MM.1S (cell line): ENCODE data around the gene MYH14.

Experiments used
- DNase-seq: peaks from one replicate; pipeline ENCODE4 v3.0.0-alpha.2; 2015
- H2AFZ ChIP-seq: fragments of 300-600 bp; sonication (generic); 2 replicates; pipeline ENCODE4 v1.6.0; 2016; ENCODE audit warnings: antibody characterized with exemption, low read length
- H3F3A ChIP-seq: fragments of 300-600 bp; sonication (generic); 2 replicates; pipeline ENCODE4 v1.6.1; 2016; ENCODE audit warnings: mild to moderate bottlenecking, antibody characterized with exemption, low read length, moderate library complexity, mixed read lengths; ENCODE audit not compliant: insufficient read depth
- H3K27ac ChIP-seq: fragments of 300-600 bp; sonication (generic); 2 replicates; pipeline ENCODE4 v1.5.1; 2016; ENCODE audit warnings: mild to moderate bottlenecking, low read length
- H3K27me3 ChIP-seq: fragments of 300-600 bp; sonication (generic); replicated peaks from 2 replicates; pipeline ENCODE4 v1.6.0; 2016; ENCODE audit warnings: low read length; ENCODE audit not compliant: insufficient read depth
- H3K36me3 ChIP-seq: fragments of 300-600 bp; sonication (generic); replicated peaks from 2 replicates; pipeline ENCODE4 v1.6.1; 2016; ENCODE audit warnings: mild to moderate bottlenecking, low read length, mixed read lengths; ENCODE audit not compliant: insufficient read depth
- H3K4me1 ChIP-seq: fragments of 300-600 bp; sonication (generic); 2 replicates; pipeline ENCODE4 v1.6.1; 2016; ENCODE audit warnings: low read length, mixed read lengths
- H3K4me2 ChIP-seq: fragments of 300-600 bp; sonication (generic); 2 replicates; pipeline ENCODE4 v1.6.0; 2016; ENCODE audit warnings: low read depth, low read length
- H3K4me3 ChIP-seq: fragments of 300-600 bp; sonication (generic); 2 replicates; pipeline ENCODE4 v1.5.1; 2016; ENCODE audit warnings: low read length, mixed read lengths
- H3K79me2 ChIP-seq: fragments of 300-600 bp; sonication (generic); 2 replicates; pipeline ENCODE4 v1.6.1; 2016; ENCODE audit warnings: mixed run types, low read length, mixed read lengths
- H3K9ac ChIP-seq: fragments of 300-600 bp; sonication (generic); 2 replicates; pipeline ENCODE4 v1.6.1; 2016; ENCODE audit warnings: low read length, mixed read lengths
- H3K9me2 ChIP-seq: fragments of 300-600 bp; sonication (generic); replicated peaks from 2 replicates; pipeline ENCODE4 v1.6.1; 2016; ENCODE audit warnings: mild to moderate bottlenecking, low read length, mixed read lengths; ENCODE audit not compliant: insufficient read depth
- H3K9me3 ChIP-seq: fragments of 300-600 bp; sonication (generic); replicated peaks from 2 replicates; pipeline ENCODE4 v1.6.1; 2016; ENCODE audit warnings: mild to moderate bottlenecking, low read length, mixed read lengths; ENCODE audit not compliant: insufficient read depth
- H4K20me1 ChIP-seq: fragments of 300-600 bp; sonication (generic); 2 replicates; pipeline ENCODE4 v1.6.1; 2016; ENCODE audit warnings: mild to moderate bottlenecking, low read length, moderate library complexity, mixed read lengths; ENCODE audit not compliant: insufficient read depth
- EZH2 ChIP-seq: fragments of 300-600 bp; sonication (generic); optimal IDR thresholded peaks from 2 replicates; pipeline ENCODE3; 2017; ENCODE audit warnings: low read depth, mild to moderate bottlenecking, antibody characterized with exemption, low read length, mixed read lengths
- EZH2phosphoT487 ChIP-seq: fragments of 300-600 bp; sonication (generic); IDR thresholded peaks from 2 replicates; pipeline ENCODE4 v1.6.1; 2018; ENCODE audit warnings: antibody characterized with exemption, low read length
- TF ChIP-seq, protein P1 (sequence below): fragments of 300-600 bp; sonication (generic); IDR thresholded peaks from 2 replicates; pipeline ENCODE4 v1.5.1; 2016; ENCODE audit warnings: antibody characterized with exemption, low read length, mixed read lengths

MYH14 gene

DNA sequence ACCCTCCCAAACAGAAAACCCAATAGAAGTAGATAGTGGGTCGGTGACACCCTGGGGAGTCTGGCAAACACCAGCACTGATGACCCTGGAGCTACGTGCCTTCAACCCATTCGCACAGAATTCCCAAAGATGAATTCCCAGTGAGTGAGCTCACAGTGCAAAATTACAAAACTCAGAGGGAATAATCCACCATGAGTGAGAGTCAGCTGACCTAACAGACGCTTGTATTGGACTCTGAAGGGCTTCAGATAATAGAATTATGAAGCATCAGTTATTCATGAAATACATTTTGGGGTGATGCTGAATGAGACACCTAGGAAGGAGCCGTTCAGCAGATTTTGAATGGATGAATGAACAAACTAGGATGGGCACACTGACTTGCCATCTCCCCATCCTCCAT is 85.5 kb downstream of the MYH14 start:
- Histone ChIP-seq H3K9ac (no peak overlapping the region), H4K20me1 (no peaks in the 10 kb centered on the region), H3K36me3 (no peaks in the 10 kb centered on the region), H3K27me3 (peaks cover 82% of the 10 kb centered on the region), H3K4me3 (no peak overlapping the region), H3K27ac (no peak overlapping the region), H3K79me2 (no peaks in the 10 kb centered on the region), H3K9me2 (no peaks in the 10 kb centered on the region), H3F3A (no peaks in the 10 kb centered on the region), H2AFZ (no peak overlapping the region), H3K4me1 (no peaks in the 10 kb centered on the region), H3K9me3 (no peaks in the 10 kb centered on the region), H3K4me2 (no peak overlapping the region)
- DNase-seq = no peak
- TF ChIP-seq EZH2 (no peak), EZH2phosphoT487 (no peak)
- TF ChIP-seq, protein P1, sequence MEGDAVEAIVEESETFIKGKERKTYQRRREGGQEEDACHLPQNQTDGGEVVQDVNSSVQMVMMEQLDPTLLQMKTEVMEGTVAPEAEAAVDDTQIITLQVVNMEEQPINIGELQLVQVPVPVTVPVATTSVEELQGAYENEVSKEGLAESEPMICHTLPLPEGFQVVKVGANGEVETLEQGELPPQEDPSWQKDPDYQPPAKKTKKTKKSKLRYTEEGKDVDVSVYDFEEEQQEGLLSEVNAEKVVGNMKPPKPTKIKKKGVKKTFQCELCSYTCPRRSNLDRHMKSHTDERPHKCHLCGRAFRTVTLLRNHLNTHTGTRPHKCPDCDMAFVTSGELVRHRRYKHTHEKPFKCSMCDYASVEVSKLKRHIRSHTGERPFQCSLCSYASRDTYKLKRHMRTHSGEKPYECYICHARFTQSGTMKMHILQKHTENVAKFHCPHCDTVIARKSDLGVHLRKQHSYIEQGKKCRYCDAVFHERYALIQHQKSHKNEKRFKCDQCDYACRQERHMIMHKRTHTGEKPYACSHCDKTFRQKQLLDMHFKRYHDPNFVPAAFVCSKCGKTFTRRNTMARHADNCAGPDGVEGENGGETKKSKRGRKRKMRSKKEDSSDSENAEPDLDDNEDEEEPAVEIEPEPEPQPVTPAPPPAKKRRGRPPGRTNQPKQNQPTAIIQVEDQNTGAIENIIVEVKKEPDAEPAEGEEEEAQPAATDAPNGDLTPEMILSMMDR = no peak

DNA sequence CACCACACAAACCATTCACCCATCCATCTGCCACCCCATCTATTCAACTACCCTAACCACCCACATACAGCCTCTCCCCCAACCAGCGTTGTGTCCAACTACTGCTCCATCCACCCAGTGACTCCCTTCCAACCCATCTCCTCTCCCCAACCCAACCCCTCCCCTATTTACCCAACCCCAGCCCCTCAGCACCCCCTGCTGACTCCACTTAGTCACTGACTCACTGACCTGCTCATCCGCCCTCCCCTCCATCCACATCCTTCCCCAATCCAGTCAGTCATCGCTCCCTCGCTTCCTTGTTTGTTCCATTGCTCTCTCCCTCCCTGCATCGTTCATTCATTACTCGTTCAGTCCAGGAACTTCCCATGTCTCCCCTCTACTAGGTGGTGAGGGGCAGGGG is 86.6 kb downstream of the MYH14 start:
- no peak overlapping the region for H3K4me2 ChIP-seq
- H4K20me1 ChIP-seq = no peaks in the 10 kb centered on the region
- H3K4me3 ChIP-seq = no peak overlapping the region
- no peaks in the 10 kb centered on the region for H3K36me3 ChIP-seq
- no peak for DNase-seq
- no peaks in the 10 kb centered on the region for H3F3A ChIP-seq
- no peaks in the 10 kb centered on the region for H3K79me2 ChIP-seq
- H3K27me3 ChIP-seq = peaks cover 85% of the 10 kb centered on the region
- TF ChIP-seq, protein P1 = no peak
- TF ChIP-seq EZH2 (no peak), EZH2phosphoT487 (no peak)
- no peaks in the 10 kb centered on the region for H3K4me1 ChIP-seq
- no peak overlapping the region for H3K27ac ChIP-seq
- H2AFZ ChIP-seq = no peak overlapping the region
- H3K9me3 ChIP-seq = no peaks in the 10 kb centered on the region
- H3K9ac ChIP-seq = no peak overlapping the region
- H3K9me2 ChIP-seq = no peaks in the 10 kb centered on the region

- no peak overlapping the region for H3K27ac ChIP-seq
- no peaks in the 10 kb centered on the region for H3K9me2 ChIP-seq
- peaks cover 84% of the 10 kb centered on the region for H3K27me3 ChIP-seq
- H2AFZ ChIP-seq = no peak overlapping the region
- TF ChIP-seq EZH2phosphoT487 = no peak
- TF ChIP-seq, protein P1 = no peak
- TF ChIP-seq EZH2 = no peak
- no peaks in the 10 kb centered on the region for H3F3A ChIP-seq
- no peaks in the 10 kb centered on the region for H3K36me3 ChIP-seq
- no peaks in the 10 kb centered on the region for H4K20me1 ChIP-seq
- H3K9ac ChIP-seq = no peak overlapping the region
- no peaks in the 10 kb centered on the region for H3K4me1 ChIP-seq
- DNase-seq = no peak
- H3K4me3 ChIP-seq = no peak overlapping the region
- H3K9me3 ChIP-seq = no peaks in the 10 kb centered on the region
- no peaks in the 10 kb centered on the region for H3K79me2 ChIP-seq
- no peak overlapping the region for H3K4me2 ChIP-seq
Measured at GRCh38 chr19:50290775-50291174, 87.4 kb downstream of the MYH14 start.
